Muscle of back (tissue), 11 donors: ENCODE results near the gene SURF2. TPM values are rescaled to one million over a fixed set of nuclear protein-coding genes. Genes with fewer than 3 reads are reported as not detected.
A peak's percentile ranks its signal among the peaks of the same experiment; 100 is the strongest.
"Not testable (repeated sequence)": the region's sequence is repeated elsewhere in the genome, so short reads cannot be mapped to it uniquely, and the experiment has no call there.

Experiments used
- DNase-seq, 3 donors: peaks; one replicate each; pipeline versions ENCODE4 v3.0.0 to v3.0.0-alpha.2; 2013
- polyA plus RNA-seq, 10 donors: library from polyadenylated mRNA; unstranded; fragments of 120-200 nt; gene quantifications; one replicate each; pipeline ENCODE4 v1.2.1, GENCODE V29; 2013; ENCODE audit not compliant: insufficient read length in 10 of 10

SURF2 gene
- polyA plus RNA-seq, 10 donors, result 7.5 to 15.1 (median 12.1) TPM

DNA sequence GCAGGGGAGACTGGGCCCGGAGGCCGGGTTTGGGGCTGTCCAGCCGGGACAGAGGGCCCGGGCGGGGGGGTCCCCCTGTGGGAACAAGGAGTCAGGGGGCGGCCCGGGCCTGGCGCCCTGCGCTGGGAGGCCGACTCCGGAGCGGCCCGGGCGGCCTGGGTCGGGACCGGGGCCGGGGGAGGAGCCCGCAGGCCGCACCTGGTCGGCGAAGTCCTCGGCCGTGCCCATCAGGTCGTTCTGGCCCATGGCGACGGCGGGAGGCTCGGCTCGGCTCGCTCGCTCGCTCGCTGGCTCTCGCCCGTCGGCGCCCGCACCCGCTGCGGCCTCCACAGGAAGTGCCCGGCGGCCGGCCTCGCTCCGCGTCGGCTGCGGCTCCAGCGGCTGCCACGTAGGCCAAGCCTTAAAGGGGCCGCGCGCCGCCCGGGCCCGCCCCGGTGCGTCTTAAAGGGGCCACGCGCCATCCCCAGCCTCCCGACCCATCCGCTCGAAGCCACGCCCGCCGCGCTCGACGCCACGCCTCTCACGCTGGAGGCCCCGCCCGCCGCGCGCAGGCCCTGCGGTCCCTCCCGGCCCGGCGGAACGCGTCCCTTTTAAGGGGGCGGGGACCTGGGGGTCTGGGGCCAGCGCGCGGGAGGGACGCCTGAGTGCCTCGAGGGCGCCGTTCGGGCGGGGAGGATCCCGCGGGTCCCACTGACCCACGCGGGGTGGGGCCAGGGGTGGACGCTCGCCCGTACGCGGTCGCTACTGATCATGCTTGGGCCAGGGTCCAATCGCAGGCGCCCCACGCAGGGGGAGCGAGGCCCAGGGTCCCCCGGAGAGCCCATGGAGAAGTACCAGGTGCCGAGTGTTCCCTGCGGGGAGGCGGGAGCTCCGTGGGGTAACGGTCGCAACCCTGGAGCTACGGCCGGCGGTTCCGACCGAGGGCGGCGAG lies 19.6 kb downstream of the SURF2 start, which contains the start of the genes STKLD1 and SURF4:
STKLD1 (plus strand) TSS at position 643 of the 931 bp plus-strand sequence; CDS start at position 751, 108 bp downstream.
SURF4 (minus strand) TSS at position 337 of the 931 bp plus-strand sequence; CDS start at position 246, 91 bp downstream.
- DNase-seq, result peak; percentile 97 to 98 (median 97)

DNA sequence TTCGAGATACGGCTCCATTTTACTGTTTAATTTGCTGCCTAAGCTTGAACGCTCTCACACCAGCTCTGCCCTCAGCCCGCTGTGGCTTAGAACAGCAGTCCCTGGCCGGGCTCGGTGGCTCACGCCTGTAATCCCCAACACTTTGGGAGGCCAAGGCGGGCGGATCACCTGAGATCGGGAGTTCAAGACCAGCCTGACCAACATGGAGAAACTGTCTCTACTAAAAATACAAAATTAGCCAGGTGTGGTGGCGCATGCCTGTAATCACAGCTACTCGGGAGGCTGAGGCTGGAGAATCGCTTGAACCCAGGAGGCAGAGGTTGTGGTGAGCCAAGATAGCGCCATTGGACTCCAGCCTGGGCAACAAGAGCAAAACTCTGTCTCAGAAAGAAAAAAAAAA lies 20.9 kb downstream of the SURF2 start:
- not testable (repeated sequence) for DNase-seq

DNA sequence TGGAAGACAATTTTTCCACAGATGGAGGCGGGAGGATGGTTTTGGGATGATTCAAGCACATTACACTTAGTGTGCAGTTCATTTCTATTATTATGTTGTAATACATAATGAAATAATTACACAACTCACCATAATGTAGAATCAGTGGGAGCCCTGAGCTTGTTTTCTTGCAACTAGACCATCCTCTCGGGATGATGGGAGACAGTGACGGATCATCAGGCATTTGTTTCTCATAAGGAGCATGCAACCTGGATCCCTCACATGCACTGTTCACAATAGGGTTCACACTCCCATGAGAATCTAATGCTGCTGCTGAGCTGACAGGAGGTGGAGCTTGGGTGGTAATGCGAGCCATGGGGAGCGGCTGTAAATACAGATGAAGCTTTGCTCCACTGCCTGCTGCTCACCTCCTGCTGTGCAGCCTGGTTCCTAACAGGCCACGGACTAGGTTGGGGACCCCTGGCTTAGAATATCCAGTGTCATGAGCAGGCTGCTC lies 21.4 kb downstream of the SURF2 start:
- DNase-seq, result peak in 2 of 3 donors; percentile 31 to 37

DNA sequence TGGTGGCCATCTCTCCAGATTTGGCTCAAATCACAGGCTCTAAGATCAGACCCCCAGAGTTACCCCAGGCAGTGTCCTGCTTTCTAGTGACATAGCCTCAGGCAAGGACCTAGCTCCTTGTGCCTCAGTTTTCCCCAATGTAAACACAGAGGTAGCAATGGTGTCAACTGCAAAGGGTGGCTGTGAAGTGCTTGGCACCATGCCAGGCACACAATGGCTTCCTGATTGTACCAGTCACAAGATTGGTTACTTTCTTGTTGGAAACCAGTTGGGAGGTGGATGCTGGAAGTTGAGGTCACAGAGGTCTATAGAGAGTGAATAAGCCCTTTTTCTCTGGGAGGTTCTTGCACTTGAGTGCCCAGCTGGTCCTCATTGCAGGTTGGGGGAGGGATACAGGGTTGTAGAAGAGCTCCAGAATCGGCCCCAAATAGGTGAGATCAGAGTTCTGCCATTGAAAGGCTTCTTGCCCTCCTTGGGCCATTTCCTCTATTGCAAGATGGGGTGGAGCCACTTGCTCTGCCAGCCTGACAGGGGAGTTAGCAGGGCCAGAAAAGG lies 22.1 kb downstream of the SURF2 start:
- DNase-seq, result no peak

DNA sequence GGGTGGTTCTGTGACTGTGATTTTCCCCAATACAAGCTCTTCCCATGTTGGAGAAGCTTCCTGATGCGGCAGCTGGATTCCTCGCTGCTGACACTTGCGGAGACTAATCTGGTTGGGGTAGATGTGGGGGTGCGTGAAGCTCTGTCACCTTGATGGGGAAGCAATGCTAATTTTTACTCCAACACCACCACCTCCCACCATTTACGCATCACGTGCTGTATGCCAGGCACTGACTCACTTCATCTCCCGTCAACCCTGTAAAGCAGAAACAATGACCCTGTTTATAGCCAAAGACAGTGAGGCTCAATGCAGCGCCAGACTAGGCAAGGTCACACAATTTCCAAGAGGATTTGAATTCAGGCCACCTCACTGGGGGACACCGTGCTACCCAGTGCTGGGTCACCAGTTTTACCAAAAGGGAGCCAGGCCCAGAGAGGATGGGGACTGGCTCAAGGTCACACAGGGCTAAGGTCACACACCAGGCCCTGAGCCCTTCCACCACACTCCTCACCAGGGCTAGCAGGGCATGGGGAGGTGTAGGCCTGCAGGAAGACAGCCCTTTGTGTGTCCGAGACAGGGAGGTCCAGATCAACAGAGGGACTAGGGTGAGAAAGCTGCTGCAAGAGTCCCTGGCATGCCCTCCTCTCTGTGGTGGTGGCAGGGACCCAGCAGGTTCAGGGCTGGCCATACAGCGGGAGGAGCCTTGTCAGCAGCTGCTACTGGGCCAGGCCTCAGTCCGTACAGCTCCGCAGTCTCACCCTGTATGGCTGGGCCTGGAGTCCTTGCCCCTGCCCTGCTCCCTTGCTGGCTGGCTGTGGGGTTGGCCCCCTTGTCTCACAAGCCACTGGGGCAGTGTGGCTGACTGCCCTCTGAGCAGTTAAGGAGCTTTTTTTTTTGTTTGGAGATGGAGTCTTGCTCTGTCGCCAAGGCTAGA lies 23.1 kb downstream of the SURF2 start:
- no peak for DNase-seq

DNA sequence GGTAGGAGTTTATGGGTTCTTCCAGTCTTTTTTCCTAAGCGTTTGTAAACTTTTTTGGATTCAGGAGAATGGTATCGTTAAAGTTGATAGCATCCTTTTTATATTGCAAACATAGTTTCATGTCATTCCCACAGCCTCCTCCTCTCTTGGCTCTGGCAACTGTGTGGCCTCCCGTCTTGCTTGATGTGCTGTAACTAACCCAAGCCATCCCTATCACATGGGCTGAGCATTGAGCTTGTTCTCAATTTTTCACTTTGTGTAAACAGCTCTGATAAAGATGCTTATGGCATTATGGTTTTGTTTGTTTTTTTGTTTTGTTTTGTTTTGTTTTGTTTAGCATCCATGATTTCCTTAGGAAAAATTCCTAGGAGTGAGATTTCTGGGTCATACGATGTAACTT lies 24.4 kb downstream of the SURF2 start:
- no peak for DNase-seq

DNA sequence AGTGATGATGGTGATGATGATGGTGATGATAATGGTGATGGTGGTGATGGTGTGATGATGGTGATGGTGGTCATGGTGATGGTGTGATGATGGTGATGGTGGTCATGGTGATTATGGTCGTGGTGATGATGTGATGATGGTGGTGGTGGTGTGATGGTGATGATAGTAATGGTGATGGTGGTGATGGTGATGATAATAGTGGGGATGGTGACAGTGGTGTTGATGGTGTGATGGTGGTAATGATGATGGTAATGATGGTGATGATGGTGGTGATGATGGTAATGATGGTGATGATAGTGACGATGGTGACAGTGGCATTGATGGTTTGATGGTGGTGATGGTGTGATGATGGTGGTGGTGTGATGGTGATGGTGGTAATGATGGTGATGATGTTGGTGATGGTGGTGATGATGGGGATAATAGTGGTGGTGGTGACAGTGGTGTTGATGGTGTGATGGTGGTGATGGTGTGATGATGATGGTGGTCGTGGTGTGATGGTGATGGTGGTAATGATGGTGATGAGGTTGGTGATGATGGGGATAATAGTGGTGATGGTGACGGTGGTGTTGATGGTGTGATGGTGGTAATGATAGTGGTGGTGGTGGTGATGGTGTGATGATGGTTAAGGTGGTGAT lies 26.3 kb downstream of the SURF2 start:
- no peak for DNase-seq

DNA sequence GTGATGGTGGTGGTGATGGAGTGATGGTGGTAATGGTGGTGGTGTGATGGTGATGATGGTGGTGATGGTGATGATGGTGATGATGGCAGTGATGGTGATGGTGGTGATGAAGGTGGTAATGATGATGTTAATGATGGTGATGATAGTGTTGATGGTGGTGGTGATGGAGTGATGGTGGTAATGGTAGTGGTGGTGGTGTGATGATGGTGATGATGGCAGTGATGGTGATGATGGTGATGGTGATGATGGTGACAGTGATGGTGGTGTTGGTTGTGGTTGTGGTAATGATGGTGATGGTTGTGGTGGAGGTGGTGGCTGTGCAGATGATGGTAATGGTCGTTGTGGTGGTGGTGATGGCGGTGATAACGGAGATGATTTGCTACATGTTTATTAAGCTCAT lies 27.1 kb downstream of the SURF2 start:
- DNase-seq, result no peak

DNA sequence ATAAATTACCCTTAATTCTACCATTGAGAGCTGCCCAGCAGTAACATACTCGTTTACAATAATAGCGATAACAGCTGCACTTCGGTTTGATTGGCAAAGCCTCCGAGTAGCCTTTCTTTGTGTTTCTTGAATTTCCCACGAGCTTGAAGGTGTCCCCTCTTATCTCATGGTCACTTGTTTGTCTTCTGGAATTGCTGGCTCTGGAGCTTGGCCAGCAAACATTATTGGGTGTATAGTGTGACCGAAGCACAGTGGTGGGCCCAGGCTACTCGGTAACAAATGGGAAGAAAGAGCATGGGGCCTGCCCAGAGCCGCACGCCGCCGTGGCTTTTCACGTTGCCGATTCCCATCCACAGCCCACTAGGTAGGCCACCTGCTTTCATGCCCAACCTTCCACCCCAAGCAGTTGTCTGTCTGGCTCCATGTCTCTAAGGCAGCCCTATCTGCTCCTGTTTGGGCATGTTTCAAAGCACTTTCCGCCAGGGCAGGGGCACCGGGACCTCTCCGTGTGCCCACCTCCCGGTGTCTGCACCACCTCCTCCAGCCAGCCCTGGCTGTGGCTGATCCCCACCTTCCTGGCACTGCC lies 28.5 kb downstream of the SURF2 start:
- DNase-seq, result no peak

DNA sequence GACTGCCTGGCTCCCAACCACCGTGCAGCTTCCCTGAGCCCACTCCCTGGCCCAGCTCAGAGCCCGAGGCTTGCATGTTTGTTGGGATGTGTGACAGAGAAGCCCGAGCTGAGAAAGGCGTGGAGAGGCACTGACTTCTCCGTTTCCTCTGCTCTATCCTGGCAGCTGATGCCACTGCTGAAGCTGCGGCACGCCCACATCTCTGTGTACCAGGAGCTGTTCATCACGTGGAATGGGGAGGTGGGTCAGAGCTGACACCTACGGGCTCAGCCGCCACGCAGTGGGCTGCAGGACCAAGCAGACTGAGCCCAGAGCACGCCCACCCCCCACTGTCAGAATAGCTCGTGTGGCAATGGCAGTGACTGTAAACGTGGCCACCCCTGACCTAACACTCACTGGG lies 29.1 kb downstream of the SURF2 start:
- no peak for DNase-seq

DNA sequence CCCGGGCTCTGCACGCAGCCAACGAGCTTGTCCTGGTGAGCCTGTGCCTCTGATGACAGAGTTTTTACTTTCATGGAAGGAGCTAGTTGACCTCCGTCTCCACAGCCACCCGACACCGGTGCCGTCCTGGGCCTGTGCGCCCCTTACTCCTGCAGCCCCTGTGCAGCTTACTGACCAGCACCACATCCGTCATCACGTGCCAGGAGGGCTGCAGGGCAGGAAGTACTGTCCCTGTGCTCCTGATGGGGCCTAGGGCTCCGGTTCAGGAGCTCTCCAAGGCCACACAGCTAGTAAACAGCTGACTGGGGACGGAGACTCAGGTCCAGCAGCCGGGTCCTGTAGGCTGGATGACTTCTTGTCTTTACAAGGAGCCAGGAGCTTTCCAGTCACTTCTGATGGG lies 30.0 kb downstream of the SURF2 start:
- DNase-seq, result no peak

DNA sequence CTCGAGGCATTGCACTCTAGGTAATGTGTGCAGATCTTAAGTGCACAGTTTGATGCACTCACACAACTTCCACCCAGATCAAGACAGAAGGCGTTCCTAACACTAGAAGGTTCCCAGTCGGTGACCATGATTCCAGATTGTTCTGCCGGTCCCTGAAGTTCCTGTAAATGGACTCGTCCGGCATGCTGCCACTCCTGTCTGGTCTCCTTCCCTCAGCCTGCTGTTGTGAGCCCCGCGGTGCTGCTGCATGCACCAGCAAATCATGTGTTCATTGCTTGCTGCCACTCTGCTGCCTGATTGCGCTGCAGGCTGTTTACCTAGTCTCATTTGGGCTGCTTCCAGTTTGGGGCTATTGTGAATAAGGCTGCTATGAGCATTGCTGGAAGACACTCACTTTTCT lies 31.3 kb downstream of the SURF2 start:
- no peak for DNase-seq

DNA sequence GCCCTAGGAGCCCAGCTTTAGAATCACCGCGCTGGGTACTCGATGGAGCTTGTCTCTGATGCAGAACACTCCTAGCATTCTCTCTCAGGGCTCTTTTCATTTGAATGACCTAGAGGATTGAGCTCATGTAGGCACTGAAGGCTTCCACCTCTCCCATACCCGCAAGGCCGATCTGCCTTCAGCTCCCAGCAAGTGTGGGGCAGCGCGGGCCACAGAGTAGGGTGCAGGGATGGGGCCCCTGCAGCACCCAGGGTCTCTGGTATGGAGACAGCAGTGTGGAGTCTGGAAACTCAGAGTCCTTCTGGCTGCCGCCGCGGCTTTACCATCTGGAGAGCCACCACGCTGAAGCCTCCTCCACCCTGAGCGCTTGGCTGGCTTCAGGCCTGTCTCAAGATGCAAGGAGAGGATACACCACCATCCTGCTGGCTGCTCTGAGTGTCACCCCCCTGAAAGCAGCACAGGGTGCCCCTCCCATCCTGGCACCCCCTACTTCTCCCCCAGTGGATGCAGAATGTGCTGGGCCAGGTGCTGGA lies 32.7 kb downstream of the SURF2 start:
- no peak for DNase-seq

DNA sequence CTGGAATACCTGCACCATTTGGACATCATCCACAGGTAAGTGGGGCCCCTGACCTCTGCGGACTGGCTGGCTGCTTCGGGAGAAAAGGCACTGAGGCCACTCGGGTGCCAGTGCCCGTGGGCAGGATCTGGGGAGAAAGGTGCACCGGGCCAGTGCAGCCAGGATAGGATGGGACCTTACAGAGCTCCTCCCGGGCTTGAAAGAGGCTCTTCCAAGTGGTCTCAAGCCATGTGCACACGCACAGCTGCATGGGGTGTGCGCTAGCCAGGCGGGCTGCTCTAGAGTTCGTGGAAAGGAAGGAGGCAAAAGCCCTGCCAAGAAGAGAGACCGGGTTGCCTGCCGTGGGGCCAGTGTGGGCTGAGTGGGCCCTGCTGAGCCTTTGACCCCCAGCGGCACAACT lies 33.2 kb downstream of the SURF2 start:
- DNase-seq, result no peak

DNA sequence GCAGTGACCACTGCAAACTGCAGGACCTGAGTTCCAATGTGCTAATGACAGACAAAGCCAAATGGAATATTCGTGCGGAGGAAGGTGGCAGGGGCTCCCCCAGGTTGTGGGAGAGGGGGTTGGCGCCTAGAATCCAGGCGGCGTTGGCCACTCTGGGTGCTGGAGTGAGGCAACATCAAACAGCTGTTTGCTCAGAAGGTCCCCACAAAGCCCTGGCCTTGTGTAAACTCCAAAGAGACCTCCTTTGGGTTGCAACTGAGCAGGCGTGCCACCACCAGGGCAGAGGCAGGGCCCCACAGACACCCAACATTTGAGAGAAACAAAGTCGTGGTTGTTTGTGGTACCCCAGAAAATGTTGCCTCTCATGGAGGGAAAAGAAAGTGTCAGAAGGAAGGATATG lies 34.4 kb downstream of the SURF2 start:
- DNase-seq, result no peak

DNA sequence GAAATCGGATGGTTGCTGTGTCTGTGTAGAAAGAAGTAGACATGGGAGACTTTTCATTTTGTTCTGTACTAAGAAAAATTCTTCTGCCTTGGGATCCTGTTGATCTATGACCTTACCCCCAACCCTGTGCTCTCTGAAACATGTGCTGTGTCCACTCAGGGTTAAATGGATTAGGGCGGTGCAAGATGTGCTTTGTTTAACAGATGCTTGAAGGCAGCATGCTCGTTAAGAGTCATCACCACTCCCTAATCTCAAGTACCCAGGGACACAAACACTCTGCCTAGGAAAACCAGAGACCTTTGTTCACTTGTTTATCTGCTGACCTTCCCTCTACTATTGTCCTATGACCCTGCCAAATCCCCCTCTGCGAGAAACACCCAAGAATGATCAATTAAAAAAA lies 35.1 kb downstream of the SURF2 start:
- DNase-seq, result not testable (repeated sequence)

DNA sequence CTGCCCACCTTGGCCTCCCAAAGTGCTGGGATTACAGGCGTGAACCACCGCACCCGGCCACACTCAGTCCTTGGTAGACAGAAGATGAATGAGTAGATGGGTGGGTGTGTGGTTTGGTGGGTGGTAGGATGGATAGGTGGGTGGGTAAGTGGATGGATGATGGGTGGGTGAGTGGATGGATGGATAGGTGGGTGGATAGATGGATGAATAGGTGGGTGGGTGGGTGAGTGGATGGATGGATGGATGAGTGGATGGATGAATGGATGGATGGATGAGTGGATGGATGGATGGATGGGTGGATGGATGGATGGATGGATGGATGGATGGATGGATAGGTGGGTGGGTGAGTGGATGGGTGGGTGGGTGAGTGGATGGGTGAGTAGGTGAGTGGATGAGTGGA lies 36.0 kb downstream of the SURF2 start:
- not testable (repeated sequence) for DNase-seq

DNA sequence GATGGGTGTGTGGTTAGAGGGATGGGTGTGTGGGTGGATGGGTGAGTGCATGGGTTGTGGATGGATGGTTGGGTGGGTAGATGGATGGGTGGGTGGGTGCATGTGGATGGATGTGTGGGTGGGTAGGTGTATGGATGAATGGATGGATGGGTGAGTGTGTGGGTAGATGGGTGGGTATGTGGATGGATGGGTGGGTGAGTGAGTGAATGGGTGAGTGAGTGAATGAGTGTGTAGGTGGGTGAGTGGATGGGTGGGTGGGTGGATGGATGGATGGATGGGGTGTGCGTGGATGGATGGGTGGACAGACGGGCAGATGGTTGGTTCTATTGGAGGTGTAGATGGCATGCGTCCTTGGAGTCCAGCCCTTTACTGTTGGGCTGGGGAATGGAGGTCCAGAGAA lies 37.0 kb downstream of the SURF2 start:
- DNase-seq, result no peak

DNA sequence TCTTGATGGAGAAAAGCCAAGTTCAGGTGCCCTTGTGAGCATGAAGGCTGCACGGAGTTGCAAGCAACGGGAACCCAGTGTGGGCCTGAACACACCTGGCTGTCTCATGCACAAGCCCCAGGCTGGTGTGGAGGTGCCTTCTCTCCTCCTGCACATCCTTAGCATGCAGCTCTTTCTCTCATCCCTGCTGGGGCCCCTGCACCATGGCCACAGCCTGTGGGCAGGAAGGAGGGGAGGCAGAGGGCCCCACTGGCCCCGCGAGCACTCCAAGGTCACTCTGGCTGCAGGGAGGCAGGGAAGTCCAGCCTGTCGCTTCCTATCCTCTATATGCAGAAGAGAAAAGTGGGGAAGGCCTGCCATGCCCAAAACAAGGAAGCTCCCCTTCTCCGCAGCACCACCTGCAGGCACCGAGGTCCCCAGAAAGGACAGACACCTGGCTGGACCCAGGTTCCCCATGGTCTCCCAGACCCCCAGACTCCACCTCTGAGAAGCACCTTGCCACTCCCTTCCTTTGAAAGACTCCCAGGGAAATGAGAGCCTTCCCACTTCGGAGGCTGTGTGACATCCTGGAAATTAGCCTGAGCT lies 38.4 kb downstream of the SURF2 start:
- no peak for DNase-seq

DNA sequence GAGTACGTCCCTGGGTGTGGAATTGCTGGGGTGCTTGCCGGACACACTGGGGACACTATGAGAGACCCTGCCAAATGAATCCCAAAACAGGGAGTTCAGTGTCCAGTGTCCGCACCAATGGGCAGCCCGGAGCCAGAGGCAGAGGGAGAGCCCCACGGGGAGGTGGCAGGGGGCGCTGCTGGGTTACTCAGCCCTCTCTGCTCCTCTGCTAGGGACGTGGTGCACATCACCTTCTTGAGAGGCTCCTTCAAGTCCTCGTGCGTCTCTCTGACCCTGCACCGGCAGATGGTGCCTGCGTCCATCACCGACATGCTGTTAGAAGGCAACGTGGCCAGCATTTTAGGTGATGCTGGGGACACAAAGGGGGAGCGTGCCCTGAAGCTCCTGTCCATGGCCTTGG lies 40.6 kb downstream of the SURF2 start:
- DNase-seq, result no peak
